M059J (cell line): ENCODE data around the gene TBL1XR1. TPM values are rescaled to one million over a fixed set of nuclear protein-coding genes. Genes with fewer than 3 reads are reported as not detected.
A peak's percentile ranks its signal among the peaks of the same experiment; 100 is the strongest.
"Not testable (repeated sequence)": the region's sequence is repeated elsewhere in the genome, so short reads cannot be mapped to it uniquely, and the experiment has no call there.

Source experiments
- DNase-seq: peaks from one replicate; pipeline ENCODE4 v3.0.0-alpha.2; 2012; ENCODE audit warnings: low read depth
- total RNA-seq: library from RNA; depleted of rRNA; stranded (reverse); fragments of >200 nt; shearing (Covaris generic); gene quantifications from 2 replicates; pipeline ENCODE4 v1.2.3, GENCODE V29; 2014

The TBL1XR1 gene
- total RNA-seq, 1 experiment from 2014 or later: 117 TPM

DNA sequence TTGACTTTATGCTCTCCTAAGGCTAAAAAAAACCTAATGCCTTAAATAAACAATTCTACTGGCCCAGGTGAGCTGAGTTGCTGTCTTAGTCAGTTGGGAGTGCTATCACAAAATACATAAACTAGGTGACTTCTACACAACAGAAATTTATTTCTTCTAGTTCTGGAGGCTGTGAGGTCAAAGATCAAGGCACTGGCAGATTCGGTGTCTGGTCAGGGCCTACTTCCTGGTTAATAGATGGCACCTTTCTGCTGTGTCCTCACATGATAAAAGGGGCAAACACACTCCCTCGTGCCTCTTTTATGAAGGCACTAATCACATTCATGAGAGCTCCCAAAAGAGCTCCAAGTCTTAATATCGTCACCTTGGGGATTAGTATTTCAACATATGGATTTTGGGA lies 11.5 kb upstream of the TBL1XR1 start:
- no peak for DNase-seq

DNA sequence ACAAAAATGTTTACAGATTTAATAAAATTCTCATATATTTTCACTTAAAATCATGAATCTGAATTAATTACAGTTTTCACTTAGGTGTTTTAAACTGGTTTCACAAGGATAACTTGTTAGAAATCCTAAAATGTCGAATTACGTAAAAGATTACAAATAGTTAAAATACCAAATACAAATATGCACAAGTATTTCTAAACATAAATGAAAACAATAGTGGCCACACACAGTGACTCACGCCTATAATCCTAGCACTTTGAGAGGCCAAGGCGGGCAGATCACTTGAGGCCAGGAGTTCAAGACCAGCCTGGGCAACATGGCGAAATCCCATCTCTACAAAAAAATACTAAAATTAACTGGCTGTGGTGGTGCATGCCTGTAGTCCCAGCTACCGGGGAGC lies 10.9 kb upstream of the TBL1XR1 start:
- DNase-seq: no peak

DNA sequence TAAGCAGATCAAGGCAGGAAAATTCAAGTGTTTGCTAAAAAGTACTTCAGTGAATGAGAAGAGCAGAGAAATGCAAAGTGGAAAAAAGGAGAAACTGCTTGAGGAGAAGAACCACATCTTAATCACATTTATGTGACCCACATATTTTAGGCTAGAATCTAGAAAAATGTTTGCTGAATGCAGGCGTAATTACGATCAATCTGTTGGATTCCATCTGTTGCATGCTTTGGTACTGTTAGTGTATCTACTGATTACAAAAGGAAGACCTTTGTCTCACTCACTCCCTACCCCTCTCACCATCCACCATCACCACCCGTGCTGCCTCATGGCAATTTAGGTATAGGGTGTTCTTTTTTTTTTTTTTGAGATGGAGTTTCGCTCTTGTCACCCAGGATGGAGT lies 9.7 kb upstream of the TBL1XR1 start:
- DNase-seq: no peak

DNA sequence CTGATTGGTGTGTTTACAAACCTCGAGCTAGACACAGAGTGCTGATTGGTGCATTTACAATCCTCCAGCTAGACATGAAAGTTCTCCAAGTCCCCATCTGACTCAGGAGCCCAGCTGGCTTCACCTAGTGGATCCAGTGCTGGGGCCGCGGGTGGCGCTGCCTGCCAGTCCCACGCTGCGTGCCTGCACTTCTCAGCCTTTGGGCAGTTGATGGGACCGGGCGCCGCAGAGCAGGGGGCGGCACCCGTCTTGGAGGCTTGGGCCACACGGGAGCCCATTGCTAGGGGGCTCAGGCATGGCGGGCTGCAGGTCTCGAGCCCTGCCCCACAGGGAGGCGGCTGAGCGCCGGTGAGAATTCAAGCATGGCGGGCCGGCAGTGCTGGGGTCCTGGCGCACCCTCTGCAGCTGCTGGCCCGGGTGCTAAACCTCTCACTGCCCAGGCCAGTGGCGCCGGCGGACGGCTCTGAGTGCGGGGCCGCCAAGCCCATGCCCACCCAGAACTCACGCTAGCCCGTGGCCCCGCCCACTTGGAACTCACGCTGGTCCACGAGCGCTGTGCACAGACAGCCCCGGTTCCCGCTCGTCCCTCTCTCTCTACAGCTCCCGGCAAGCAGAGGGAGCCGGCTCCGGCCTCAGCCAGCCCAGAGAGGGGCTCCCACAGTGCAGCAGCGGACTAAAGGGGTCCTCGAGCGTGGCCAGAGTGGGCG lies 6.6 kb upstream of the TBL1XR1 start:
- DNase-seq: no peak

DNA sequence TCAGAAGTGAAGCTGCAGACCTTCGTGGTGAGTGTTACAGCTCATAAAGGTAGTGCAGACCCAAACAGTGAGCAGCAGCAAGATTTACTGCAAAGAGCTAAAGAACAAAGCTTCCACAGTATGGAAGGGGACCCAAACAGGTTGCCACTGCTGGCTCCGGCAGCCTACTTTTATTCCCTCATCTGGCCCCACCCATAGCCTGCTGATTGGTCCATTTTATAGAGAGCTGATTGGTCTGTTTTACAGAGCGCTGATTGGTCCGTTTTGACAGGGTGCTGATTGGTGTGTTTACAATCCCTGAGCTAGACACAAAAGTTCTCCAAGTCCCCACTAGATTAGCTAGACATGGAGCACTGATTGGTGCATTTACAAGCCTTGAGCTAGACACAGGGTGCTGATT lies 5.7 kb upstream of the TBL1XR1 start:
- not testable (repeated sequence) for DNase-seq

DNA sequence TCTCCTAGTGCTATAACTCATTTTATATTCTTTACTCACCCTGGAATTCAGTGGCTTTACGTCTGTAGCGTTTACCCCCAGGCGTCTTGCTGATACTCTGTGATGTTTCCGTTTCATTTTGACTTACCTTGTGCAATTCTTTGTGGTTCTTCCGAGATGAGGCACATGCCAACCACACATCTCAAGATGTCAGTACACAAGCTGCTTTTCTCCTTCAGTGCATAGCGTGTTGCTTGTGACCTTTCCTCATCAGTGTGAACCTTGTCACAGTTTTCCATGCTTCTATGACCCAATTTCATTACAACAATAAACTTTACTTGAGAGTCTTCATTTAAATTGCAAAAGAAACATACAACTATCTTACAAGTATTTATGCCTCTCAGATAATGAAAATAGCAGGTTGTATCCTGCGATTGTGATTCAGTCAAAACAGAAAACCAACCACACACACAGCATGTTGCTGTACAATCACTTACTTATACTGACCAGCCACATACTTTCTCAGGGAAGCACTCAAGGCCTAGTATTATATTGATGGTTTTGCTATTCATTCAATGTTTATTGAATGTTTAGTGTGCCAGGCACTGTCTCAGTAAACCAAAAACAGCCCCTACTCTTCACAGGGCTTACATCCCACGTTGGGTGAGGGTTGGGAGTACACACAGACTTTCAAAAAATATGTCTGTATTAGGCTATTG lies 4.6 kb upstream of the TBL1XR1 start:
- peak; percentile 95 for DNase-seq

DNA sequence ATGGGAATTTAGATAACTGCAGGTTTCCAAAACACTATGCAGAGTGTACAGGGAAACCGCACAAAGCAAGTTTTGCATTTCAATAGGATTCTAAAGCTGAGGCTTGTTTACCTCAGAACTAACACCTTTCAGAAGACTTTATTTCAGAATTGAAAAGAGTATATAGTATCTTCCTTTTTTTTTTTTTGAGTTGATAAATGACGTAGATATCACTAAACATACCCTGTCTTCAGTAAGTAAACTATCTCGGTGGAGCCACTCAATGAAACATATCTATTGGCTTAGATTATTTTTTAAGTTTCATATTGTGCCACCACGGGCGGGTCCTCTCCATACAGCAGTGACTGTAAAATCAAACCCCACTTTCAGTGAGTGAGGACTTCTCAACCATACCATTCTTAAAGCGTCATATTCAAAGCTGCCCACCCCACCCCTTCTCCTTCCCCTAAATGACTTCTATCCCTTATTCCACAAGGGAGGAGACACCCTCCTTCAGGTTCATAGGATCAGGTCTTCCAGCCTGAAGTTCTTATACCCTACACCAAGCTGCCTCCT lies 2.0 kb upstream of the TBL1XR1 start:
- no peak for DNase-seq

GRCh38 chr3:177197727-177198460 lies 612 bp upstream of the TBL1XR1 start:
- DNase-seq: peak; percentile 25

GRCh38 chr3:177196456-177197040 lies 734 bp downstream of the TBL1XR1 start:
- peak; percentile 73 for DNase-seq

GRCh38 chr3:177196008-177196455 lies 1.2 kb downstream of the TBL1XR1 start:
- peak; percentile 51 for DNase-seq

DNA sequence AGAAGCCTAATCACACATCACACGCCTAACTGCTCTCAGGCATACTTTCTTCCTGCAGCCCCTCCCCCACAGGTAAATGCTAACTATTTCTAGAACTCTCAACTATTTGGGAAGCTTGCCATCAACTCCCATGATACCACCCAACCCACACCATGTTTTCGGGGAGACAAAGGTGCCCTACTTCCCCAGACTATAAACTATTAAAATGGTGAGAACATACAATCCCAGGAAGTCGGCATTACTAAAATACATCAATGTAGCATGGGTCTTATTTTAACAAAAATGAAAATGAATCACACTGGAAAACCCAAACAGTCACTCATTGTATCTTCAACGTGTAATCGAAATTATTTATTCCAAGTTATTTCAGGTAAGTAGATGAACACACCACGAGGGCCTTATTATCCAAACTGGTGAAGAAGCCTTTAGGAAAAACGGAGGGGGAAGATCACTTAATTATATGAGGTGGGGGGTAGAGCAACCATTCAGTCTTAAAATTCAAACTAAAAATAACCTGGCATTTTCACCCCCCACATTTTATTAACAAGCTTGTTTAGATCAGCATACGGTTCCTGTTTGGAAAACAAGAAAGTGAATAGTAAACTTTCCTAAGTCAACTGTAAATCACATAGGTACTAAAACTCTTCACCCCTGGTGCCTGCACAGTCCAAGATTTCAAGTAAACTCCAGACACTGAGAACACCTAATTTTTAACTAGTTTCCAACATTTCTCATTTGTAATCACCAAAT lies 1.9 kb downstream of the TBL1XR1 start:
- peak; percentile 61 for DNase-seq

DNA sequence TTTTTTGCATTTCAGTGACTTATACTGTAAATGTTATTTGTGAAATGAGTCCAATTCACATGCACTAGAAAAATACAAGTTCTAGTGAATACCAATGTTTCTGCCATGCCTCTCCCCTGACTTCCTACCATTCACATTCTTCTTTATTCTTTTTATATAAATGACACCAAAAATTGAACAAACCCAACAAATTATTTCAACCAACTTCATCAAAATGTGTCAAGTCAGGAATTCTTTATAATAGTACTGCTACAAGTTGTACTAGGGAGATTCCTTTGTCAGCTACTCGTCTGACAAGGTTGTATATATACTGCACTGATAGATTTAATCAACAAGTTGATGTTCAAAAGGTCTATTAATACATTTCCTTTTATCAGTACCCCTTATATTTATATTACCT lies 3.0 kb downstream of the TBL1XR1 start:
- DNase-seq: no peak

DNA sequence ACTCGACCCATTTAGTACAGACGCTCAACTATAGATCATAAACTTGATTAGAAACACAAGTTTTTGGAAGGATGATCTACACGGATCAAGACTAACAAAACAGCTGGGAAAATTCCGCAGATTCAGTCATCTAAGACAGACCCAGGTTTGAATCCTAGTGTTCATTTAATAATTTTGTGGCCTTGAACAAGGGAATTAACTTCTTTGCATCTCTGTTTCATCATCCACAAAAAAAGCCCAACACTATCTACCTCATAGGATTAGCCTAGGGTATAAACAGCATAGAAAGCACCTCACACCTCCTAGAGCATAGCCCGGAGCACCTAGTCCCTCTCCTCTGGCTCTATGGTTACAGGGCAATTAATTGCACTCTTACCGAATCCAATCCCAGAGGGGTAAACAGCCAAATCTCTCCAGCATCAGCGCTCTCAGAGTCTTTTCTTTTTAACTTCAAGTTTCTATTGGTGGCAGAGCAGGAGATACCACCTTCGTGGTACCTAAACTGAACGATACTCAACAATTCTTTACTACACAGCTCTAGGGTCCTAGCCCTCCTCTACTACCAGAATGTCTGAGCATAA lies 3.5 kb downstream of the TBL1XR1 start:
- DNase-seq: no peak

GRCh38 chr3:177193275-177193674 lies 4.0 kb downstream of the TBL1XR1 start:
- not testable (repeated sequence) for DNase-seq

DNA sequence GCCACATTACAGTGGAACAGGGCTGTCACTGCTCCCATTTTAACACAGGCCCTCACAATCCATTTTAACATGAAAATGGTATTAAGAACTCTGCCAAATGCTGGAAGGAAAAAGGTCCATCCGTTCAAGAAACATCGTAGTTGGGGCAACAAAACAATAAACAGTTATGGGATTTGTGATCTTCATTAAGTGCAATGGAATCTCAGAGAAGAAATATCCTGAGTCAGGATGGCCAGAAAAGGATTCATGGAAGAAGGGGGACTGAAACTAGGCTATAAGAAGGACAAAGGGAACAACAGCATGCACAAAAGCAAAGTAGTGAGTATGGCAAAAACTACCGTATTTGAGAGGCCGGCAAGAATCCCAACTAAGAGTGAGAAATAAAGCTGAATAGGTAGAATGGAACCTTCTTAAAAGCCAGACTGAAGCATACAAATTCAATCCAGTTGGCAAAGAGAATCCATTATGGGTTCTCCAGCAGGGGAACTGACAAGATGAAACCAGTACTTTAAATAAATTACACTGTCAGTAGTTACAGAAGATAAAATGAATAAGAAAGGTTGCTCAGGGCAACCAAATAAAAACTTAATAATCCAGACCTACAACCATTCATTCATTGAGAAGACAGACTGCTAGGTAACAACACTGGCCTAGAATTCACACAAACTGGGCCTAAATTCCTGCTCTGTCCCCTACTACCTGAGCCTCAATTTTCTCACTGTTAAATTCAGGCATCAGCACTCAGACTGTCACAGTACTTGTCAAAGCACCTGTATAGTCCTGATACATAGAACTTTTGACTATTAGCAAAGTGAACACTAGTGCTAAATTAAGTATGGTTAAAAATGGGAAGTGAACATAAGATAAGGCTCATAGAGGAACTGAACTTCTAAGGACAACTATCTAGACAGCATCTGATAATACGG lies 6.3 kb downstream of the TBL1XR1 start:
- DNase-seq: peak; percentile 71

DNA sequence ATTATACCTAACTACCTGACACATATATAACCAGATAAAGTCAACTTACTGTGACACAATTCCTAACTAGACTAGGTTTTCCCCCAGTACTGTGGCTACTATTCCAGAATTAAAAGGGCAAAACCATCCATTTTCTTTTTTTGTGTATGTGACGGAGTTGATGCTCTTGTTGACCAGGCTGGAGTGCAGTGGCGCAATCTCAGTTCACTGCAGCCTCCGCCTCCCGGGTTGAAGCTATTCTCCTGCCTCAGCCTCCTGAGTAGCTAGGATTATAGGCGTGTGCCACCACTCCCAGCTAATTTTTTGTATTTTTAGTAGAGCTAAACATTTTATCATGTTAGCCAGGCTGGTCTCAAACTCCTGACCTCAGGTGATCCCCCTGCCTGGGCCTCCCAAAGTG lies 7.1 kb downstream of the TBL1XR1 start:
- not testable (repeated sequence) for DNase-seq

GRCh38 chr3:177188325-177188724 lies 9.0 kb downstream of the TBL1XR1 start:
- DNase-seq: not testable (repeated sequence)

DNA sequence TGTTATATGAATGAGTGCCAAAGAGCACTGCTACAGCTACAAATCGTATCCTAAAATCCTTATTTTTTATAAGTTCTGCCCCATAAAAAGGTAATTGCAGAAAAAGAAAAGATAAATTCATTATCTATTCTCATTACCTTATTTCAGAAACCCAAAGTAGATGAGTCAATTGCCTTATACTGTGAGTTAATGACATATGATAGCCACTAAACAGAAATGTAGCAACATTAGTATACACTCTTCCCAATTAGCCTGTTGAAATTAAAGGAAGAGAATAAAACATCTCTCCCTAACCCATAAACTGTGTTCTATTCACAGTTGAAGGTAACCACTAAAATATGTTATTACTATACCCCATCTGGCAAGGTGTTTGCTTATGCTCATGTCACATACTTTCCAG lies 11.0 kb downstream of the TBL1XR1 start:
- DNase-seq: no peak

DNA sequence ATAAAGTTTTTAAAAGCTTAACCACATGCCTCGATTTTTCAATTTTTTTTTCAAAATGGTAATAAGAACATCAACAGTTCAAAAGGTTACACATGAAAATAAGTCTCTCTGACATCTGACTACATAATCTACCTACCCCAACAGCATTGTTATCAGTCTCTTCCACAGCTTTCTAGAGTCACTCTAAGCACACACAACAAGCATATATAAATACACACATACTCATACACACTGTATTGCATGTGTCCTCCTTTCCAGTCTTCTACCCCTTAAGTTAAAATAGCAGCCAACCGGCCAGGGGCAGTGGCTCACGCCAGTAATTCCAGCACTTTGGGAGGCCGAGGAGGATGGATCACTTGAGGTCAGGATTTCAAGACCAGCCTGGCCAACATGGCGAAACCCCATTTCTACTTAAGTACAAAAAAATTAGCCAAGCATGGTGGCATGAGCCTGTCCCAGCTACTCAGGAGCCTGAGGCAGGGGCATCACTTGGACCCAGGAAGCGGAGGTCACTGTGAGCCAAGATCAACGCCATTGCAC lies 12.2 kb downstream of the TBL1XR1 start:
- DNase-seq: no peak
